GM23248 (cell line): Measurements from ENCODE around the gene REP15.

Experiments used
- EZH2 ChIP-seq: fragments of 200-600 bp; sonication (generic); IDR thresholded peaks from 2 replicates; pipeline ENCODE4 v1.6.1; 2018; ENCODE audit warnings: antibody characterized with exemption, mild to moderate bottlenecking; ENCODE audit not compliant: insufficient read depth, poor library complexity, severe bottlenecking
- EZH2phosphoT487 ChIP-seq: fragments of 200-600 bp; sonication (generic); IDR thresholded peaks from 2 replicates; pipeline ENCODE4 v1.6.1; 2018; ENCODE audit warnings: antibody characterized with exemption, moderate library complexity, mild to moderate bottlenecking, low read depth; ENCODE audit not compliant: insufficient read depth

- TF ChIP-seq EZH2phosphoT487: no peak
- TF ChIP-seq EZH2: no peak
Measured at GRCh38 chr12:27709212-27709931, 13.1 kb downstream of the REP15 start.
